AG10803 (cell line): Measurements from ENCODE around the gene FCN2.

Experiments
- DNase-seq: peaks from one replicate; pipeline ENCODE4 v3.0.0; 2010; ENCODE audit warnings: low read depth
- H3K4me3 ChIP-seq: 2 replicates; pipeline ENCODE4 v1.5.1; 2011; ENCODE audit warnings: mild to moderate bottlenecking, low read length, control low read depth
- CTCF ChIP-seq: conservative IDR thresholded peaks from 2 replicates; pipeline ENCODE4 v1.5.1; 2011; ENCODE audit warnings: mild to moderate bottlenecking, low read length, control low read depth, inconsistent platforms

The FCN2 gene

GRCh38 chr9:134840511-134840910 lies 40.1 kb upstream of the FCN2 start:
- H3K4me3 ChIP-seq = no peak overlapping the region
- no peak for DNase-seq
- no peak for TF ChIP-seq CTCF

GRCh38 chr9:134841180-134841904 lies 39.3 kb upstream of the FCN2 start:
- H3K4me3 ChIP-seq = no peak overlapping the region
- no peak for DNase-seq
- TF ChIP-seq CTCF = no peak

- H3K4me3 ChIP-seq = no peak overlapping the region
- no peak for TF ChIP-seq CTCF
- DNase-seq = no peak
Observed at GRCh38 chr9:134842321-134842720, 38.3 kb upstream of the FCN2 start.

- DNase-seq = no peak
- TF ChIP-seq CTCF = no peak
- no peak overlapping the region for H3K4me3 ChIP-seq
Observed at GRCh38 chr9:134843740-134844139, 36.9 kb upstream of the FCN2 start.

- DNase-seq = no peak
- no peak overlapping the region for H3K4me3 ChIP-seq
- no peak for TF ChIP-seq CTCF
Observed at GRCh38 chr9:134844821-134845220, 35.8 kb upstream of the FCN2 start.

- no peak for DNase-seq
- no peak for TF ChIP-seq CTCF
- H3K4me3 ChIP-seq = no peak overlapping the region
Observed at GRCh38 chr9:134846187-134846586, 34.4 kb upstream of the FCN2 start.

GRCh38 chr9:134846699-134847098 lies 33.9 kb upstream of the FCN2 start:
- no peak for TF ChIP-seq CTCF
- no peak overlapping the region for H3K4me3 ChIP-seq
- no peak for DNase-seq
